HG02678 (cell line): ENCODE measurements around the gene TMC5.
"Not testable (repeated sequence)": the region's sequence is repeated elsewhere in the genome, so short reads cannot be mapped to it uniquely, and the experiment has no call there.

Experiments
- ATAC-seq: cut with Tn5 transposase; IDR thresholded peaks from one replicate; pipeline ENCODE4 v1.9.1; 2021; ENCODE audit warnings: mild to moderate bottlenecking, moderate library complexity; ENCODE audit not compliant: unreplicated experiment

Gene TMC5

DNA sequence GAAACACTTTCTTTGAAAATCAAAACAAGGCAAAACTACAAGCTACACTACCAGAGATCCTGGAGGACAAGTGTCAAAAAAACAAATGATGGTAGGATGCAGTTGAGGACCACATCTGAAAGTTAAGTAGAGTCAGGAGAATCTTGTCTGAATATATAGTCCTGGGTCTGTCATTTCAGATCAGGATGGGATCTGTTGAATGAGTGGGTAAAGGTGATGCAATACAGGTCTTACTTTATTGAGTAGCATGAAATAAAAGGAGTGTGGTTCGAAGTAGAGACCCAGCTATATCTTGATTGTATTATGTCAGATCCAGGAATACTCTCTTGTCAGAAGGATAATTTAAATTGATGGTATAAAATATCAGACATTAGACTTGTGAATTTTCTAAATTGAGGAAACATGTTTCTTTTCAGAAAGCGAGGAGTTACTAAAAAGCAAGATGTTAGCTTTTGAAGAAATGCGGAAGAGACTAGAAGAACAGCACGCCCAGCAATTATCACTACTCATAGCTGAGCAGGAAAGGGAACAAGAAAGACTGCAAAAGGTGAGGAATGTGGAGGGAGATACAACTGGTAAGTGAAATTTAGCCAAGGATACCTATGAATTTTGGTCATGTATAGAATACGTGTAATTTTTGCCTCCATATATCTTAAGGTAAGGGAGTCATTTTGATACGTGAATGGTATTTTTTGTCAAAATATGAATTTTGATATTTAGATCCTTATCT, 122.7 kb downstream of the TMC5 start:
- no peak for ATAC-seq

DNA sequence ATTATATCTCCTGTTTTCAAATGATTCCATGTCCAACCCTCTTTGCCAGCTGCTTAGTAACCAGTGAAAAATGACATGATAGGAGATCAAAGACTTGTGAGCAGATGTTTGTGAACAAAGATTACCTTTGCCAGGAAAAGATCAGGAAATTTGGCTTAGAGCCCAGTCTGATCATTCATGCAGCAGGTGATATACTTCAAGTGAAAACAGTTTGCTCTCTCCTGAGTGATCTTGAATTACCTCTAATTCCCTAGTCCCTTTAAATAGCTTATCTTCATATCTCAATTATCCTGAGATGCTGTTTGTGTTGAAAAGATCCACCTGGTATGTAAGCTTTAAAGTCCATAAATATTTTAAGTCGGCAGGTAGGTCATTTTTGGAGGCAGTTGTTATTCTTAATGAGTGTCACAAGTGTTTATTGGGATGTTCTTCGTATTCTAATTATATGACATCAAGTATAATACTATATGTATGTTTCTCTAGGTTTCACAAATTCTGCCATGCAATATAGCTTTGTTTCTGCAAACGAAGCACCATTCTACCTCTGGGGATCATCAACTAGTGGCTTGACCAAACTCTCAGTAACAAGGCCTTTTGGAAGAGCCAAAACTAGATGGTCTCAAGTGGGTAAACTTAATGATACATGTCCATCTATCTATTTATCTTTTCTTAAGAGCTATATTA, 124.6 kb downstream of the TMC5 start:
- no peak for ATAC-seq

DNA sequence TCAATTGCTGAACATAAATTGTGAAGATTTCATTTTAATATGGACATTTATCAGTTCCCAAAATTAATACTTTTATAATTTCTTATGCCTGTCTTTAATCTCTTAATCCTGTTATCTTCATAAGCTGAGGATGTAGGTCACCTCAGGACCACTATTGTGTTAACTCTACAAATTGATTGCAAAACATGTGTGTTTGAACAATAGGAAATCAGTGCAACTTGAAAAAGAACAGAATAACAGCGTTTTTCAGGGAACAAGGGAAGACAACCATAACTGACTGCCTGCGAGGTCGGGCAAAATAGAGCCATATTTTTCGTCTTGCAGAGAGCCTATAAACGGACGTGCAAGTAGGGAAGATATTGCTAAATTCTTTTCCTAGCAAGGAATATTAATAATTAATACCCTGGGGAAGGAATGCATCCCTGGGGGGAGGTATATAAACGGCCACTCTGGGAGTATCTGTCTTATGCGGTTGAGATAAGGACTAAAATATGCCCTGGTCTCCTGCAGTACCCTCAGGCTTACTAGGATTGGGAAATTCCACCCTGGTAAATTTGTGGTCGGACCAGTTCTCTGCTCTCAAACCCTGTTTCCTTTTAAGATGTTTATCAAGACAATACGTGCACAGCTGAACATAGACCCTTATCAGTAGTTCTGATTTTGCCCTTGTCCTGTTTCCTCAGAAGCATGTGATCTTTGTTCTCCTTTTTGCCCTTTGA, 125.8 kb downstream of the TMC5 start:
- not testable (repeated sequence) for ATAC-seq

DNA sequence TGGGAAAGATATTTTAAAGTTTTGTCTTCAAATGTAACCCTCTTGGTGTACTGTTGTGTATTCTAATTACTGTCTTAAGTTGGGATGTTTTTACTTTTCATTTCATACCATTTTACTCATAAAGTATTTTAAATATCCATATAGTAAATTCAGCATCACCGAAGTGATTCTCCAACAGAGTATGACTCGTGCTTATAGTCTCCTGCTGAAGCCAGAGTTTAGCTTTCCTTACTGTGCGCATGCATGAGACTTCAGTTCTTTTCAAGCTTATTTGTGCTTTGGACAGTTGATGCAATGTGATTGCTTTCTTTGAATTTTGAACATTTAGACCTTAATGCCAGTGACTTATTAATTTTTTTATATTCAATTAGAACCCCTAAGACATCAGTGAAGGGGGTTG, 130.5 kb downstream of the TMC5 start:
- ATAC-seq = no peak
